Left ventricle myocardium inferior (tissue), 1 donor: ENCODE results near the gene ZNF280B. TPM values are rescaled to one million over a fixed set of nuclear protein-coding genes. Genes with fewer than 3 reads are reported as not detected.
"Not testable (repeated sequence)": the region's sequence is repeated elsewhere in the genome, so short reads cannot be mapped to it uniquely, and the experiment has no call there.

ENCODE experiments used
- DNase-seq: peaks from one replicate; pipeline ENCODE4 v3.0.0-alpha.2; 2020
- H3K27ac ChIP-seq: fragments of 200-600 bp; replicated peaks from 2 replicates; pipeline ENCODE4 v1.8.0; 2021
- H3K27me3 ChIP-seq: fragments of 200-600 bp; 2 replicates; pipeline ENCODE4 v1.8.0; 2021; ENCODE audit warnings: low read depth
- H3K36me3 ChIP-seq: fragments of 200-600 bp; 2 replicates; pipeline ENCODE4 v1.8.0; 2021
- H3K4me1 ChIP-seq: fragments of 200-600 bp; 2 replicates; pipeline ENCODE4 v1.8.0; 2021
- H3K4me3 ChIP-seq: fragments of 200-600 bp; 2 replicates; pipeline ENCODE4 v1.8.0; 2021; ENCODE audit warnings: mild to moderate bottlenecking, moderate library complexity
- H3K9me3 ChIP-seq: fragments of 200-600 bp; replicated peaks from 2 replicates; pipeline ENCODE4 v1.8.0; 2021
- intact Hi-C: fragments of 100-400 bp; cut with micrococcal nuclease; formaldehyde crosslinking; loops from one replicate; pipeline ENCODE4 v1.11.0; 2022
- total RNA-seq: library from RNA; stranded (reverse); fragmentation: NEBNext Ultra II Directional; extraction: Animal tissue kit (Norgen Biotek cat#: 25700); gene quantifications from one replicate; pipeline ENCODE4 v1.2.1, GENCODE V29; 2021
- TF ChIP-seq, protein P1 (sequence below): fragments of 200-600 bp; IDR thresholded peaks from 2 replicates; pipeline ENCODE4 v1.8.0; 2021; ENCODE audit warnings: antibody characterized with exemption, mild to moderate bottlenecking, borderline replicate concordance
- donor health status: DM: no; HTN: yes; CAD: no; lungs with severe emphysema.

Gene ZNF280B
- total RNA-seq, 1 donor from 2014 or later = 0.96 TPM

DNA sequence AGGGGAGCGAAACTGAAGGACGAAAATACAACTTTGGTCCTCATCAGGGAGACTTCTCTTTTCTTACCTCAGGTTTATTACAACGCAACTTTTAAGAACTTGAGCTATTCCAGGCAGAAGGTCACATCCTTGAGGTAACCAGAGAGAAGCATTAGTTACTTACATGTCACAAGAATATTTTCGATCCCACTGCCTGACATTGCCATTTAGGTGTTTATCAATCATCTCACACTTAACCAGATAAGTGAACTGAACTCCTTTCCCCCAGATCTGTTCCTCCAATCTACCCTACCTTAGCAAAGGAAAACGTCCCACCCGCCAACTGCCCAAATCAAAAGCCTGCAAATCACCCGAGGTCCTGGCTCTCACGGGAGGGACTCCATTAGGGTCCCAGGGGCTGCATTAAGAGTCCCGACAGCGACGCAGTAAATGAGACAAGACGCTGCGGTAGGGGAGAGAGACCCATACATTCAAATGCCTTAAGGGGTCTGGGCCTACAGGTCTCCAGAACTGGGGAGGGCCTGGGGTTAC lies 734 bp downstream of the ZNF280B start:
- H3K27ac ChIP-seq = no peak overlapping the region

DNA sequence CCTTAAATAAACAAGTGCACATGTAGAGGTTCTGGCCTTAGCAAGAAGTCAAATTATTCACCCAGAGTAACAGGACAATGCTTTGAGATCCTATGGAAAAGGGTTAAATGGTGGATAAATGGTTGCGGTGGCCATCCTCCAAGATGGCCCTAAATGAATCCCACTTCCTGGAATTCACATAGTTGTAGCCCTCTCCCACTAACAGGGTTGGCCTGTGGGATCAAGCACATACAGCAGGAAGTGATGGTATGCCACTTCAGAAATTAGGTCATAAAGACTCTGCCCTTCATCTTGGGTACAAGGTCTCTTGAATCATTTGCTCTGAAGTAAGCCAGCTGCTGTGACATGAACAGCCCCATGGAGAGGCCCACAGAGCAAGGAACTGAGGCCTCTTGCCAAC lies 1.8 kb downstream of the ZNF280B start:
- intact Hi-C loops = no loop called here

More for the DNA sequence above, 734 bp downstream of the ZNF280B start:
- no peak for DNase-seq
- H3K9me3 ChIP-seq = peaks cover 33% of the 10 kb centered on the region
- H3K27me3 ChIP-seq = peaks cover 40% of the 10 kb centered on the region
- H3K36me3 ChIP-seq = no peaks in the 10 kb centered on the region
- H3K4me3 ChIP-seq = peak overlapping the region; percentile 68
- H3K4me1 ChIP-seq = peaks cover 7% of the 10 kb centered on the region
- intact Hi-C loops = no loop called here
- TF ChIP-seq, protein P1, sequence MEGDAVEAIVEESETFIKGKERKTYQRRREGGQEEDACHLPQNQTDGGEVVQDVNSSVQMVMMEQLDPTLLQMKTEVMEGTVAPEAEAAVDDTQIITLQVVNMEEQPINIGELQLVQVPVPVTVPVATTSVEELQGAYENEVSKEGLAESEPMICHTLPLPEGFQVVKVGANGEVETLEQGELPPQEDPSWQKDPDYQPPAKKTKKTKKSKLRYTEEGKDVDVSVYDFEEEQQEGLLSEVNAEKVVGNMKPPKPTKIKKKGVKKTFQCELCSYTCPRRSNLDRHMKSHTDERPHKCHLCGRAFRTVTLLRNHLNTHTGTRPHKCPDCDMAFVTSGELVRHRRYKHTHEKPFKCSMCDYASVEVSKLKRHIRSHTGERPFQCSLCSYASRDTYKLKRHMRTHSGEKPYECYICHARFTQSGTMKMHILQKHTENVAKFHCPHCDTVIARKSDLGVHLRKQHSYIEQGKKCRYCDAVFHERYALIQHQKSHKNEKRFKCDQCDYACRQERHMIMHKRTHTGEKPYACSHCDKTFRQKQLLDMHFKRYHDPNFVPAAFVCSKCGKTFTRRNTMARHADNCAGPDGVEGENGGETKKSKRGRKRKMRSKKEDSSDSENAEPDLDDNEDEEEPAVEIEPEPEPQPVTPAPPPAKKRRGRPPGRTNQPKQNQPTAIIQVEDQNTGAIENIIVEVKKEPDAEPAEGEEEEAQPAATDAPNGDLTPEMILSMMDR = no peak

DNA sequence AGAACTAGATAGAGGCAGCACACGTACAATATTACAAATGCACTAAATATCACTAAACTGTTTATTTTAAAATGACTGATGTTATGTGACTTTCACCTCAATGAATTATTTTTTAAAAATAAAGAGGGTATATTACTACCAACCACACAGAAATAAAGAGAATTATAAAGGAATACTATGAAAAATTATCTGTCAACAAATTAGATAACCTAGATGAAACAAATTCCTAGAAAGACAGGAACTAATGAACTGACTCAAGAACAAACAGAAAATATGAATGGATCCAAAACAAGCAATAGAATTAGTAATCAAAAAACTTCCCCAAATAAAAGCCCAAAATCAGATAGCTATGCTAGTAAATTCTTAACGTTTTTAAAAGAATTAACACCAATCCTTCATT lies 10.3 kb downstream of the ZNF280B start:
- intact Hi-C loops = no loop called here
- no peak for DNase-seq
- no peak overlapping the region for H3K4me3 ChIP-seq
- H3K4me1 ChIP-seq = no peaks in the 10 kb centered on the region
- TF ChIP-seq, protein P1 = no peak
- H3K27me3 ChIP-seq = no peaks in the 10 kb centered on the region
- no peak overlapping the region for H3K27ac ChIP-seq
- H3K9me3 ChIP-seq = no peaks in the 10 kb centered on the region
- H3K36me3 ChIP-seq = no peaks in the 10 kb centered on the region

More for the DNA sequence above, 1.8 kb downstream of the ZNF280B start:
- Histone ChIP-seq H3K36me3 (no peaks in the 10 kb centered on the region), H3K4me3 (no peak overlapping the region), H3K9me3 (peaks cover 33% of the 10 kb centered on the region), H3K27me3 (peaks cover 29% of the 10 kb centered on the region), H3K27ac (no peak overlapping the region), H3K4me1 (peaks cover 7% of the 10 kb centered on the region)
- TF ChIP-seq, protein P1 = no peak
- DNase-seq = no peak

DNA sequence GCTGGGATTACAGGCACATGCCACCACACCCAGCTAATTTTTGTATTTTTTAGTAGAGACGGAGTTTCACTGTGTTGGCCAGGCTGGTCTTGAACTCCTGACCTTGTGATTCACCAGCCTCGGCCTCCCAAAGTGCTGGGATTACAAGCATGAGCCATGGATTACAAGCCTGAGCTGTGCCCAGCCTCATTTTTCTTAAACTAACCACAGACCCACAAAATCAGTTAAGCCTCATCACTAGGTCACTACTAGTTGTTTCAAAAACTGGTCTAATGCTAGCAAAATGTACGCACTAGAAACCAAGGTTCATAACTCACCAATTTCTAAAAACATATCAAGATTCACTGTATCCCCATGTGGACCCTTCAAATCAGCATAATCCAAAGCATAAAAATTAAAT lies 17.0 kb downstream of the ZNF280B start:
- H3K36me3 ChIP-seq, H3K27ac ChIP-seq, H3K9me3 ChIP-seq, DNase-seq, H3K27me3 ChIP-seq, intact Hi-C loops, H3K4me1 ChIP-seq, H3K4me3 ChIP-seq: not testable (repeated sequence)

DNA sequence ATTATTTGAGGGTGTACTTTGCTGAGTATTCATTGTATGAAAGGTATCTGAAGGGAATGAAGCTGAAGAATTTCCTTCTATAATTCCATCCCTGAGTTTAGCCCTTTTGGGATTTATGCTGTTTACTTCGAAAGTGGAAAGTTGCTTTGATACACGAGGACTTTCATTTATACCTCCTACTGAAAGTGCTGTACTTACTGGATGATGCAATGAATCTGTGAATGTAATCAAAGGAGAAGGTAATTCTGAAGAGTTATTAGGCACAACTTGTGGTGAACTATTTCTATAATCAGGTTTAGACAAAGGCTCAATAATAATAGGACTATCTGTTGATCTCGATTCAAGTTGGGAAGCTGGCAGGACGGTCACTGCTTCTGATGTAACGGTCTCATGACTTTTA lies 19.8 kb downstream of the ZNF280B start:
- intact Hi-C loops = no loop called here
- Histone ChIP-seq H3K27me3 (no peaks in the 10 kb centered on the region), H3K4me1 (peaks cover 11% of the 10 kb centered on the region), H3K36me3 (no peaks in the 10 kb centered on the region), H3K27ac (no peak overlapping the region), H3K4me3 (no peak overlapping the region), H3K9me3 (no peaks in the 10 kb centered on the region)
- no peak for DNase-seq
- TF ChIP-seq, protein P1 = no peak

DNA sequence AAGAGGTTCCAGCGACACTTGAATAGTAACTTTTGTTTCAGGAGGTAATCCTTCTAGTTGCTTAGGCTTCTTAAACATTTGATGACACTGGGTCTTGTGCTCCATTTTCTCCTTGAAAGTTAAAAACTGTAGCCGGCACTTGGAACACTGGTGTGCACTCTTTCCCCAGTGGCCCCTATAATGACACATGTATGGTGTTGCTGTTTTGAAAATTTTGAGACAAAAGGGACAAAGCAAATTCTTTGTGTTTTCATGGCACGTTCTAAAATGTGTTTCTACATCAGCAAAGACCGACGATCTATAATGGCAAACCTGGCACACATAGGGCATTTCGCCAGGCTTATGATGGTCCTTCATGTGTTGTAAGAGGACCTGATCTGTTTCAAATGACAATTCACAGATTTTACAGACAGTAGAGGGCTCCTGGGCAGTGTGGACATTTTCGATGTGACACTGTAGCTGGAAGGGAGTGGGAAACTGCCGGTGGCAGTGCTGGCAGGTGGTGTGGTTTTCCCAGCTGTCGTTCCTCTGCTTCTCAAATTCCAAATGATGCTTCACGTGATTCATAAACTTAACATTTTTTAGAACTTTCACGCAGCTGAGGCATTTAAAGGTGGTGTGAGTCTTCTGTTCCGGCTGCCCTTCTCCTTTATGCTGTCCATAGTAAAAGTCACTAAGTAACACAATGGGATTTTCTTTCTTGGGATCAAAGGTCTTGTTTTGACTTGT lies 20.5 kb downstream of the ZNF280B start:
- peaks cover 11% of the 10 kb centered on the region for H3K4me1 ChIP-seq
- no peaks in the 10 kb centered on the region for H3K36me3 ChIP-seq
- H3K27me3 ChIP-seq = no peaks in the 10 kb centered on the region
- no peak for DNase-seq
- TF ChIP-seq, protein P1 = no peak
- no peak overlapping the region for H3K27ac ChIP-seq
- H3K4me3 ChIP-seq = no peak overlapping the region
- intact Hi-C loops = no loop called here
- no peaks in the 10 kb centered on the region for H3K9me3 ChIP-seq
